Activated T-cell treated with anti-CD3 and anti-CD28 coated beads, Interleukin-2, amount 50 U/mL, for 48 hours (primary cell): ENCODE data around the gene IARS2.
"Not testable (repeated sequence)": the region's sequence is repeated elsewhere in the genome, so short reads cannot be mapped to it uniquely, and the experiment has no call there.

ENCODE experiments used
- DNase-seq, 2 experiments: peaks; one replicate each; pipeline ENCODE4 v3.0.0-alpha.2; 2020

Gene IARS2

GRCh38 chr1:220113136-220113695 lies 19.3 kb downstream of the IARS2 start:
- DNase-seq, result no peak

GRCh38 chr1:220119043-220119512 lies 25.1 kb downstream of the IARS2 start:
- no peak for DNase-seq

- DNase-seq, result no peak
These were observed 28.0 kb downstream of the IARS2 start for GRCh38 chr1:220121791-220122530.

GRCh38 chr1:220123066-220123465 lies 29.1 kb downstream of the IARS2 start:
- no peak for DNase-seq

GRCh38 chr1:220123889-220124288 lies 30.0 kb downstream of the IARS2 start:
- no peak for DNase-seq

- no peak for DNase-seq
These were observed 30.6 kb downstream of the IARS2 start for GRCh38 chr1:220124542-220124941.

GRCh38 chr1:220127076-220127475 lies 33.1 kb downstream of the IARS2 start:
- no peak for DNase-seq

GRCh38 chr1:220129479-220130210 lies 35.7 kb downstream of the IARS2 start:
- DNase-seq, result no peak

GRCh38 chr1:220135755-220136154 lies 41.8 kb downstream of the IARS2 start:
- no peak for DNase-seq

GRCh38 chr1:220137019-220137786 lies 43.3 kb downstream of the IARS2 start:
- DNase-seq, result no peak

- no peak for DNase-seq
These were observed 46.0 kb downstream of the IARS2 start for GRCh38 chr1:220139966-220140365.

- no peak for DNase-seq
These were observed 50.1 kb downstream of the IARS2 start for GRCh38 chr1:220144051-220144450.

- DNase-seq, result no peak
These were observed 55.8 kb downstream of the IARS2 start for GRCh38 chr1:220149742-220150141.

GRCh38 chr1:220151454-220151853 lies 57.5 kb downstream of the IARS2 start:
- DNase-seq, result no peak

GRCh38 chr1:220153147-220153546 lies 59.2 kb downstream of the IARS2 start:
- DNase-seq, result no peak

- no peak for DNase-seq
These were observed 62.8 kb downstream of the IARS2 start for GRCh38 chr1:220156620-220157146.

- no peak for DNase-seq
These were observed 63.8 kb downstream of the IARS2 start for GRCh38 chr1:220157738-220158137.

GRCh38 chr1:220158530-220158929 lies 64.6 kb downstream of the IARS2 start:
- DNase-seq, result not testable (repeated sequence)

- DNase-seq, result no peak
These were observed 65.1 kb downstream of the IARS2 start for GRCh38 chr1:220159041-220159440.

- DNase-seq, result no peak
These were observed 66.1 kb downstream of the IARS2 start for GRCh38 chr1:220160027-220160426.

GRCh38 chr1:220164116-220164515 lies 70.2 kb downstream of the IARS2 start:
- no peak for DNase-seq

- no peak for DNase-seq
These were observed 70.6 kb downstream of the IARS2 start for GRCh38 chr1:220164517-220164916.

GRCh38 chr1:220166853-220167252 lies 72.9 kb downstream of the IARS2 start:
- DNase-seq, result no peak
